WERI-Rb-1 (cell line): ENCODE measurements around the gene OSM.
"Not testable (repeated sequence)": the region's sequence is repeated elsewhere in the genome, so short reads cannot be mapped to it uniquely, and the experiment has no call there.

Experiments used
- DNase-seq: peaks from one replicate; pipeline ENCODE4 v3.0.0-alpha.2; 2020
- H3K27ac ChIP-seq: fragments of 250-450 bp; sonication (Bioruptor Pico); 2 replicates; pipeline ENCODE4 v1.5.1; 2020; ENCODE audit warnings: mild to moderate bottlenecking, moderate library complexity
- H3K27me3 ChIP-seq: fragments of 250-450 bp; sonication (Bioruptor Pico); 2 replicates; pipeline ENCODE4 v1.5.1; 2021; ENCODE audit warnings: mild to moderate bottlenecking, low read depth, moderate library complexity; ENCODE audit not compliant: insufficient read depth, severe bottlenecking
- H3K36me3 ChIP-seq: fragments of 250-450 bp; sonication (Bioruptor Pico); 2 replicates; pipeline ENCODE4 v1.5.1; 2020; ENCODE audit warnings: mild to moderate bottlenecking, moderate library complexity
- H3K4me3 ChIP-seq: 2 replicates; pipeline ENCODE4 v1.5.1; 2011; ENCODE audit warnings: low read depth, mild to moderate bottlenecking, control low read depth, low read length
- H3K9me3 ChIP-seq: fragments of 250-450 bp; sonication (Bioruptor Pico); 2 replicates; pipeline ENCODE4 v1.5.1; 2021; ENCODE audit warnings: mild to moderate bottlenecking, moderate library complexity; ENCODE audit not compliant: severe bottlenecking
- CTCF ChIP-seq: IDR thresholded peaks from 2 replicates; pipeline ENCODE4 v1.5.1; 2011; ENCODE audit warnings: low read depth, mild to moderate bottlenecking, control low read depth, inconsistent platforms, low read length

Gene OSM

GRCh38 chr22:30219668-30220278 lies 46.9 kb downstream of the OSM start:
- Histone ChIP-seq H3K27me3 (no peaks in the 10 kb centered on the region), H3K27ac (no peak overlapping the region)

GRCh38 chr22:30219049-30219654 lies 47.5 kb downstream of the OSM start:
- Histone ChIP-seq H3K36me3 (no peaks in the 10 kb centered on the region), H3K27ac (no peak overlapping the region)
- no peak for DNase-seq

More at GRCh38 chr22:30219668-30220278, 46.9 kb downstream of the OSM start:
- no peak for DNase-seq
- H3K36me3 ChIP-seq = no peaks in the 10 kb centered on the region
- H3K4me3 ChIP-seq = no peak overlapping the region
- no peaks in the 10 kb centered on the region for H3K9me3 ChIP-seq
- no peak for TF ChIP-seq CTCF

DNA sequence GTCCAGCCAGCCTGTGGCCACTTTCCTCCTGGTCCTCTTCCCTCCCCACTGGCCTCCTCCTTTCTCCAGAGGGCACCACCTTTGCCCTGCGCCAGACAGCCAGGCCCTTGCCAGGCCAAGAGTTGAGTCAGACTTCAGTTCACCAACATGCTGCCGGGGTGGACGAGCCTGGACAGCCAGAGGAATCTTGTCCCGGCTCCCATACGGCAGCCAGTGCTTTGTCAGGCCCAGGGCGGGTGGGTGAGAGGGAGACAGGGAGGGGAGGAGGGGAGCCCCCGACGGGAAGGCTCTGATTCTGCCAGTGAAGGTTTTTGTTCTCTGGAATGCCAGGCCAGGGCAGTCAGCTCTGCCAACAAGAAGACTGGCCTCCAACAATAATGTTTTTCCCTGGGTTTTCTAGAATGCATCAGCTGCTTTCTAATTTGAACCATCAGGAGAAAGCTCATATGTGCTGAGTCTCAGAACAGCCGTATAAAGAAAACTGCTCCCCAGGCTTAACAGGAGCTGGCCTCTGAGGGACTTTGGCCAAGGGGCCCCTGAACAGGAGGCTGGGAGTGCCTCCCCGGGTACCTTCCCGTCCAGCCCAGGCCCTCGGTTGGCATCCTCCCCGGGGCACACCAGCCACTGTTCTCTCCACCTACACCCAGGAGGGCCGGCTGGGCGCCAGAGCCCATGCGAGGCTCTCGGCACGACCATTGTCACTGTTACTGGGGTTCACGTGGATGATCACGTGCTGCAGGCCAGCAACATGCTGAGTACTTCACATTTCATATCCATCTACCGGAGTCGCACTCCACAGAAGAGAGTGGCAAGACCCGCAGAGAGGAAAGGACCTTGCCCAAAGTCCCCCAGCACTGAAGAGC lies 48.7 kb downstream of the OSM start:
- no peaks in the 10 kb centered on the region for H3K9me3 ChIP-seq
- no peak overlapping the region for H3K27ac ChIP-seq
- no peak overlapping the region for H3K4me3 ChIP-seq
- H3K36me3 ChIP-seq = no peaks in the 10 kb centered on the region
- TF ChIP-seq CTCF = no peak
- DNase-seq = no peak
- no peaks in the 10 kb centered on the region for H3K27me3 ChIP-seq

More at GRCh38 chr22:30219049-30219654, 47.5 kb downstream of the OSM start:
- TF ChIP-seq CTCF = 0 out of 2 replicates have a peak, but pooled peaks have one; percentile 16
- Histone ChIP-seq H3K9me3 (no peaks in the 10 kb centered on the region), H3K27me3 (no peaks in the 10 kb centered on the region), H3K4me3 (no peak overlapping the region)

DNA sequence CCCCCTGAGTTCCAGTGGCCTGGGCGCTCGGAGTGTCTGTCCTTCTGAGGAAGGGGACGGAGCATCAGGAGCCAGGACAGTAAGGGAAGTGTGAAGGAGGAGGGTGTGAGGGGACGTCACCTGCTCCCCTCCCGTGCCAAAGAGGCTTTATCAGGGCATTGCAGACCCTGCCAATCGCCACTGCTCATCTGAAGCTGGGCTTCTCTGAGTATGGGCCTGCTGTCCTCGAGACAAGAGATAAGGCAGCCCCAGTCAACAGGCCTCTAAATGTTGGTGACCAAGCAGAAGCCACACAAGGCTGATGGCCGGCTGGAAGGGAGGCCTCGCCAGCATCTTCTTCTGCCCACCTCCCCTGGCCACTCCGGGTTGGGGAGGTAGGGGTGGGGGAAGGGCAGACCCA lies 49.9 kb downstream of the OSM start:
- DNase-seq = no peak

DNA sequence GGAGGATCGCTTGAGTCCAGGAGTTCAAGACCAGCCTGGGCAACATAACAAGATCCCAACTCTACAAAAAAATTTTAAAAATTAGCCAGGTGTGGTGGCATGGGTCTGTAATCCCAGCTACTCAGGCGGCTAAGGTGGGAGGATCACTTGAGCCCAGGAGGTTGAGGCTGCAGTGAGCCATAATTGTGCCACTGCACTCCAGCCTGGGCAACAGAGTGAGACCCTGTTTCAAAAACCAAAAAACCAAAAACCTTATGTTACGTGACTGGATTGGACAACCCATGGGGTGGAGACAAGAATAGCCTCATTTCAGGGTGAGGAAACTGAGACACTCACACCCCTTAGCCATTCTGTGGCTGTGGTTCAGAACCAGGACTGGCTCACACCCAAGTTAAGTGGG lies 50.4 kb downstream of the OSM start:
- H3K27me3 ChIP-seq, H3K36me3 ChIP-seq, DNase-seq, H3K27ac ChIP-seq, H3K9me3 ChIP-seq, H3K4me3 ChIP-seq: not testable (repeated sequence)

More for the DNA sequence above, 49.9 kb downstream of the OSM start:
- no peak for TF ChIP-seq CTCF
- no peaks in the 10 kb centered on the region for H3K27me3 ChIP-seq
- H3K4me3 ChIP-seq = no peak overlapping the region
- H3K27ac ChIP-seq = no peak overlapping the region
- no peaks in the 10 kb centered on the region for H3K9me3 ChIP-seq
- no peaks in the 10 kb centered on the region for H3K36me3 ChIP-seq
